Effector memory CD4-positive, alpha-beta T cell (primary cell): Measurements from ENCODE around the gene CDKAL1.

ENCODE experiments used
- DNase-seq, 3 donors: peaks; one replicate each; pipeline ENCODE4 v3.0.0-alpha.2; 2020
- H3K27ac ChIP-seq: 2 replicates; pipeline ENCODE4 v1.7.0; 2013; ENCODE audit warnings: mild to moderate bottlenecking, low read length, moderate library complexity; ENCODE audit not compliant: insufficient read depth, poor library complexity, severe bottlenecking
- H3K27me3 ChIP-seq: replicated peaks from 2 replicates; pipeline ENCODE4 v1.7.0; 2013; ENCODE audit warnings: mild to moderate bottlenecking, low read length; ENCODE audit not compliant: insufficient read depth, control insufficient read depth, poor library complexity, severe bottlenecking
- H3K36me3 ChIP-seq: 2 replicates; pipeline ENCODE4 v1.7.0; 2013; ENCODE audit warnings: mild to moderate bottlenecking, low read length, moderate library complexity; ENCODE audit not compliant: control insufficient read depth, insufficient read depth
- H3K4me1 ChIP-seq: 2 replicates; pipeline ENCODE4 v1.7.0; 2013; ENCODE audit warnings: low read length, mild to moderate bottlenecking; ENCODE audit not compliant: control insufficient read depth, insufficient read depth, poor library complexity, severe bottlenecking
- H3K4me3 ChIP-seq: 2 replicates; pipeline ENCODE4 v1.7.0; 2013; ENCODE audit warnings: low read length, low read depth, mild to moderate bottlenecking; ENCODE audit not compliant: insufficient read depth, poor library complexity, severe bottlenecking
- H3K9me3 ChIP-seq: 2 replicates; pipeline ENCODE4 v1.7.0; 2013; ENCODE audit warnings: mild to moderate bottlenecking, low read length, moderate library complexity; ENCODE audit not compliant: control insufficient read depth

Gene CDKAL1

GRCh38 chr6:20808924-20809323 is 274.7 kb downstream of the CDKAL1 start:
- Histone ChIP-seq H3K36me3 (no peaks in the 10 kb centered on the region), H3K9me3 (no peaks in the 10 kb centered on the region), H3K4me1 (no peaks in the 10 kb centered on the region), H3K27me3 (no peaks in the 10 kb centered on the region), H3K4me3 (no peak overlapping the region), H3K27ac (no peak overlapping the region)
- no peak for DNase-seq

GRCh38 chr6:20810727-20811108 is 276.5 kb downstream of the CDKAL1 start:
- no peak overlapping the region for H3K4me3 ChIP-seq
- H3K27ac ChIP-seq, result no peak overlapping the region
- H3K36me3 ChIP-seq, result no peaks in the 10 kb centered on the region
- no peak for DNase-seq
- H3K9me3 ChIP-seq, result no peaks in the 10 kb centered on the region
- H3K27me3 ChIP-seq, result no peaks in the 10 kb centered on the region
- H3K4me1 ChIP-seq, result no peaks in the 10 kb centered on the region

GRCh38 chr6:20811109-20811761 is 277.0 kb downstream of the CDKAL1 start:
- Histone ChIP-seq H3K4me3 (no peak overlapping the region), H3K36me3 (no peaks in the 10 kb centered on the region), H3K27ac (no peak overlapping the region), H3K4me1 (no peaks in the 10 kb centered on the region), H3K27me3 (no peaks in the 10 kb centered on the region), H3K9me3 (no peaks in the 10 kb centered on the region)
- DNase-seq, result no peak

- H3K9me3 ChIP-seq, result no peaks in the 10 kb centered on the region
- DNase-seq, result no peak
- H3K27ac ChIP-seq, result no peak overlapping the region
- H3K36me3 ChIP-seq, result no peaks in the 10 kb centered on the region
- H3K4me1 ChIP-seq, result no peaks in the 10 kb centered on the region
- no peaks in the 10 kb centered on the region for H3K27me3 ChIP-seq
- no peak overlapping the region for H3K4me3 ChIP-seq
These were observed 278.5 kb downstream of the CDKAL1 start for GRCh38 chr6:20812776-20813175.

GRCh38 chr6:20814494-20814893 is 280.2 kb downstream of the CDKAL1 start:
- no peaks in the 10 kb centered on the region for H3K36me3 ChIP-seq
- no peak overlapping the region for H3K27ac ChIP-seq
- no peak overlapping the region for H3K4me3 ChIP-seq
- H3K9me3 ChIP-seq, result no peaks in the 10 kb centered on the region
- no peaks in the 10 kb centered on the region for H3K4me1 ChIP-seq
- no peak for DNase-seq
- no peaks in the 10 kb centered on the region for H3K27me3 ChIP-seq

- no peak for DNase-seq
- no peaks in the 10 kb centered on the region for H3K4me1 ChIP-seq
- H3K9me3 ChIP-seq, result no peaks in the 10 kb centered on the region
- no peaks in the 10 kb centered on the region for H3K27me3 ChIP-seq
- no peak overlapping the region for H3K4me3 ChIP-seq
- no peaks in the 10 kb centered on the region for H3K36me3 ChIP-seq
- no peak overlapping the region for H3K27ac ChIP-seq
These were observed 281.9 kb downstream of the CDKAL1 start for GRCh38 chr6:20816126-20816525.

GRCh38 chr6:20817806-20818320 is 283.6 kb downstream of the CDKAL1 start:
- H3K27ac ChIP-seq, result no peak overlapping the region
- H3K4me1 ChIP-seq, result no peaks in the 10 kb centered on the region
- H3K36me3 ChIP-seq, result no peaks in the 10 kb centered on the region
- no peak for DNase-seq
- no peaks in the 10 kb centered on the region for H3K9me3 ChIP-seq
- no peak overlapping the region for H3K4me3 ChIP-seq
- no peaks in the 10 kb centered on the region for H3K27me3 ChIP-seq

- no peaks in the 10 kb centered on the region for H3K4me1 ChIP-seq
- H3K36me3 ChIP-seq, result no peaks in the 10 kb centered on the region
- H3K9me3 ChIP-seq, result no peaks in the 10 kb centered on the region
- DNase-seq, result no peak
- H3K27me3 ChIP-seq, result no peaks in the 10 kb centered on the region
- no peak overlapping the region for H3K27ac ChIP-seq
- H3K4me3 ChIP-seq, result no peak overlapping the region
These were observed 285.6 kb downstream of the CDKAL1 start for GRCh38 chr6:20819774-20820400.

GRCh38 chr6:20826378-20826777 is 292.1 kb downstream of the CDKAL1 start:
- Histone ChIP-seq H3K27ac (no peak overlapping the region), H3K4me1 (no peaks in the 10 kb centered on the region), H3K9me3 (no peaks in the 10 kb centered on the region), H3K36me3 (no peaks in the 10 kb centered on the region), H3K27me3 (no peaks in the 10 kb centered on the region), H3K4me3 (no peak overlapping the region)
- DNase-seq, result no peak

- Histone ChIP-seq H3K4me1 (no peaks in the 10 kb centered on the region), H3K9me3 (no peaks in the 10 kb centered on the region), H3K27me3 (no peaks in the 10 kb centered on the region), H3K27ac (no peak overlapping the region), H3K36me3 (no peaks in the 10 kb centered on the region), H3K4me3 (no peak overlapping the region)
- DNase-seq, result no peak
These were observed 293.5 kb downstream of the CDKAL1 start for GRCh38 chr6:20827798-20828197.
